IPS-20b (cell line): ENCODE data around the gene ENPEP.
"Not testable (repeated sequence)": the region's sequence is repeated elsewhere in the genome, so short reads cannot be mapped to it uniquely, and the experiment has no call there.

Experiments used
- H3K27ac ChIP-seq: one replicate; pipeline ENCODE4 v1.5.1; 2013; ENCODE audit warnings: low read length
- H3K27me3 ChIP-seq: 2 replicates; pipeline ENCODE4 v1.6.1; 2013; ENCODE audit warnings: mild to moderate bottlenecking, low read length, inconsistent platforms; ENCODE audit not compliant: insufficient read depth
- H3K36me3 ChIP-seq: 2 replicates; pipeline ENCODE4 v1.6.1; 2013; ENCODE audit warnings: low read depth, mild to moderate bottlenecking, inconsistent platforms, low read length, moderate library complexity; ENCODE audit not compliant: insufficient read depth
- H3K4me1 ChIP-seq: 2 replicates; pipeline ENCODE4 v1.6.1; 2013; ENCODE audit warnings: mild to moderate bottlenecking, control low read depth, inconsistent platforms, low read length, moderate library complexity; ENCODE audit not compliant: insufficient read depth
- H3K4me3 ChIP-seq: 2 replicates; pipeline ENCODE4 v1.5.1; 2013; ENCODE audit warnings: mild to moderate bottlenecking, low read length, inconsistent platforms
- H3K9ac ChIP-seq: 2 replicates; pipeline ENCODE4 v1.6.1; 2013; ENCODE audit warnings: low read depth, mild to moderate bottlenecking, inconsistent platforms, low read length, moderate library complexity
- H3K9me3 ChIP-seq: 2 replicates; pipeline ENCODE4 v1.6.1; 2013; ENCODE audit warnings: mild to moderate bottlenecking, low read depth, low read length, inconsistent platforms; ENCODE audit not compliant: insufficient read depth

Gene ENPEP

DNA sequence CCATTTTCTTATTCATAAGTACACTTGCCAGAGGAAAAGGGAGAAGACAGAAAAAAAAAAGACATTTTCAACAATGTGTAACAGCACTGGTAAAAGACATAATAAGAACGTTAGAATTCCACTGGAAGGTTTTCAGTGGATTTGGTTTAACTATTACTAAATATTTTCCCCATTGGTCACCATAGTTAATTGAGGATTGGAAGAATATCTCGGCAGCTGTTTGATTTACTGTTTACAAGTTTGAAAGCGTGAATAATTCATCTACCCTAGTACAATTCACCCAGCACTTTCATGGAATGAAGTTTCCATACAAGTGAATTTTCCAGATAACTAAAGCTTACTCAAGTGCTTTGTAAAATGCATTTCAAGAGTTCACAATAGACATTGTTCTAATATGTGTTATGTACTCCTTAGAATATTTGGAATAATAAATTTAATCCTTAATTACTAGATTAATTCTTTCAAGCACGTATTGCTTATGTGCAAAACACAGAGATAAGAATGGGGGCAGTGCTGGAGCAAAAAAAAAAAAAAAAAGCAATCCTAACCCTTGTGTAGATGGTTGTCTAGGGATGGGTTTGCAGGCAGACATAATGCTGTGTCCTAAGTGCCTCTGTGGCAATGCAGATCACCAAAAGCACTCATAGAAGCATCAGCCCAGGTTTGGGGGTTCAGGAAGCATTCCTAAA is 57.1 kb downstream of the ENPEP start:
- no peak overlapping the region for H3K27ac ChIP-seq
- no peak overlapping the region for H3K4me3 ChIP-seq
- no peaks in the 10 kb centered on the region for H3K36me3 ChIP-seq

DNA sequence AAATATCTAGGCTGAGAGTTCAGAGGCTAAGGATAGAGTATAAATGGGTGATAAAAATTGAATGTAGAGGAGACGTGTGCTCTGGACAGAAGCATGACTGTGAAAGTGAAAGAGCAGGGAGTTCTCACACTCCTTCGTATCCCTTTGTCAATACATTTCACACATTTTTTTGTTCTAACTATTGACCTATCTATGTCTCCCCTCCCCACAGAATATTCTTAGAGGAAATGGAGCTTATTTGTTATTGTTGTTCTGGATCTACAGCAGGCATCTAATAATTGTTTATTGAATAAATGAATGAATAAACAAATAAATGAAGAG is 57.6 kb downstream of the ENPEP start:
- H3K9ac ChIP-seq = no peak overlapping the region
- no peak overlapping the region for H3K4me3 ChIP-seq
- H3K27ac ChIP-seq = no peak overlapping the region
- peaks cover 3% of the 10 kb centered on the region; the same call in 1 of the 2 replicates for H3K4me1 ChIP-seq
- H3K36me3 ChIP-seq = no peaks in the 10 kb centered on the region
- H3K9me3 ChIP-seq = peaks cover 5% of the 10 kb centered on the region; the same call in 1 of the 2 replicates
- no peaks in the 10 kb centered on the region for H3K27me3 ChIP-seq

More for the DNA sequence above, 57.1 kb downstream of the ENPEP start:
- no peak overlapping the region for H3K9ac ChIP-seq
- H3K27me3 ChIP-seq = no peaks in the 10 kb centered on the region
- H3K9me3 ChIP-seq = peaks cover 2% of the 10 kb centered on the region; the same call in 1 of the 2 replicates
- H3K4me1 ChIP-seq = peaks cover 3% of the 10 kb centered on the region; the same call in 1 of the 2 replicates

DNA sequence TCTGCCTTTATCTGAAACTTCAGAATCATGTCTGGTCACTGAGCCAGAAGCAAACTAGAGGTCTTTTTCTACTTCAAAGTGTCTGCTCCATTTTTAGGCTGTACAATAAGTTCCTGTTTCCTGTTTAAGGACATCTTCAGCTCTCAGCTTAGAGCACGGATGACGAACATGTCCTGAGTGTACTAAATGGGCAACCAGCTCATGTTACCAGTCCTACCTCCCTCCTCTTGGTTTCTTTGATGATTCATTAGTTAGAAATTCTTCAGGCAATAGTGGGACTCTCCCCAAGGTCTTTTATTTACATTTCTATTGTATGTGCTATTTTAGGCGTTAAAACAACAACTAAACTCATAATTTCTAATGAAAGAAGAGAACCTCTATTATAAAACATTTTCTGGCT is 58.0 kb downstream of the ENPEP start:
- peaks cover 3% of the 10 kb centered on the region; the same call in 1 of the 2 replicates for H3K4me1 ChIP-seq
- peaks cover 5% of the 10 kb centered on the region; the same call in 1 of the 2 replicates for H3K9me3 ChIP-seq
- H3K27ac ChIP-seq = no peak overlapping the region
- no peak overlapping the region for H3K4me3 ChIP-seq
- H3K27me3 ChIP-seq = no peaks in the 10 kb centered on the region
- H3K9ac ChIP-seq = no peak overlapping the region
- H3K36me3 ChIP-seq = no peaks in the 10 kb centered on the region

DNA sequence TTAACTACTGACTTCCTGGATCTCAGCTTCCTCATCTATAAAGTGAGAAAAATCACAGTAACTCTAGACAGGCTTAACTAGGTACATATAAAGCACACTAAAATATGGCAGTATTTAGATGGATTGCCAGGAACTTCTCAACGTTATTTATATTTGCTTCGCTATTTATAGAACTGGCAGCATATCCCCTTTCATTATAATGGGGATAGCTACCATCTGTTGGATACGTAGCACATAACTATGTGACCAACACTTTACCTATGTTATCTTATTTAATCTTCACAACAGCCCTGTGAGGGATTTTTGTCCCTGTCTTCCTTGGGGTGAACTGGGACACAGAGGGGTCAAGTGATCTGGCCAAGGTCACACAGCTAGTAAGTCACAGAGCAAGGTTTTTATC is 64.6 kb downstream of the ENPEP start:
- Histone ChIP-seq H3K36me3 (no peaks in the 10 kb centered on the region), H3K9me3 (peaks cover 5% of the 10 kb centered on the region; the same call in 1 of the 2 replicates), H3K9ac (no peak overlapping the region), H3K27me3 (no peaks in the 10 kb centered on the region), H3K27ac (no peak overlapping the region), H3K4me1 (no peaks in the 10 kb centered on the region), H3K4me3 (no peak overlapping the region)

DNA sequence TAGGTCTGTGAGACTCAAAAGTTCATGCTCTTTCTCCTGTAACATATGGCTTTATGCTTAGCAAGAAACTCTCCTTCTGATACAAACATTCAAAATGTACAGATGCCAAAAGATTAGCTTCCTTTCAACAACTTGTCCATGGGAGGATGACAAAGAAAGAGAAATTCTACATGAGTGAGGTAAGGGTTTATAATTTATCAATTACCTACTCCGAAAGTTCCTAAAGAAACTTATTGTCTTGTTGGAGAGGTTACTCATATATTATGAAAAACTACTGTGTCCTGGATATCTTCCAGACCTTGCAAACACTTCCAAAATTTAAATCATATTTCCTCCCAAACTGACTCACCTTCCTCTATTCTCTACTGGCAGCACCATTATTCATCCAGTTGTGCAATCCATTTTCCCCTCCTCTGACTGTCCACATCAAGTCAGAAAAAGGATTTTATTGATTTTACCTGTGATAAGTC is 65.1 kb downstream of the ENPEP start:
- H3K4me3 ChIP-seq = no peak overlapping the region
- no peak overlapping the region for H3K9ac ChIP-seq
- H3K9me3 ChIP-seq = peaks cover 5% of the 10 kb centered on the region; the same call in 1 of the 2 replicates
- H3K4me1 ChIP-seq = no peaks in the 10 kb centered on the region
- H3K36me3 ChIP-seq = no peaks in the 10 kb centered on the region
- H3K27ac ChIP-seq = no peak overlapping the region
- H3K27me3 ChIP-seq = no peaks in the 10 kb centered on the region

DNA sequence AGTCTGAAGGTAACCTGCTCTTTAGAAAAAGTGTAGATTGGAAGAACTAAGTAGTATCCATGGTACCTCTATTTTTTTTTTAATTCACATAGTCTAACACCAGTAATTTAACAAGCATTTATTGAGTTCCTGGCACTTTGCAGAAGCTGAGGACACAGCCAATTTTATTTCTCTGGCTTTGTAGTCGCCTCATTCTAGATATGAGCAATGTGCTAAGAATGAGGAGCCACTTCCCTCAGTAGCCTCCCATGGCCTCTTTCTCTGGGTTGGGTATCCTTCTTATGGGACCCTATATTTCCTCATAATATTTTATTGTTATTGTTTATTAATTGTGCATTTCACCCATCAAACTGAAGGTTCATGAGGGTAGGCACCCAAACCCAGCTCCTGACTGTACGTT is 67.6 kb downstream of the ENPEP start:
- Histone ChIP-seq H3K9ac (no peak overlapping the region), H3K36me3 (no peaks in the 10 kb centered on the region), H3K9me3 (no peaks in the 10 kb centered on the region), H3K27ac (no peak overlapping the region), H3K4me1 (no peaks in the 10 kb centered on the region), H3K4me3 (no peak overlapping the region), H3K27me3 (no peaks in the 10 kb centered on the region)

DNA sequence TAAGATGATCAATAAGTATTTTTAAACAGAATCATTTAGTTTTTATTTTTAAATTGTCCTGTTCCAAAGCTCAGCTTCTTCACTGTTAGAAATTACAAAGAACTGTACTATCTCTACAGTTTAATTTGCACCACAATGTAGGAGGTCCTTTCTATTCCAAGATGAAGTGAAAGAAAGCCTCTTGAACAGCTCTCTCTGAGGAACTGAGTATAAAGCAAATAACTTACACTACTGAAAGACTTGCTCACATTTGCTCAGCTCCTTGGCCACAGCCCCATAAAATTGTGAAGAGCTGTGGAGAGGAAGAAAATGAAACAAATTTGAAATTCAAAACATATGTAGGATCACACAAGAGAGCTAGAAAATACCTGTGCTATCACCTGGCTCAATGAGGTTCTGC is 68.6 kb downstream of the ENPEP start:
- H3K4me3 ChIP-seq = no peak overlapping the region
- peaks cover 3% of the 10 kb centered on the region; the same call in 1 of the 2 replicates for H3K4me1 ChIP-seq
- H3K27me3 ChIP-seq = no peaks in the 10 kb centered on the region
- H3K27ac ChIP-seq = no peak overlapping the region
- no peaks in the 10 kb centered on the region for H3K36me3 ChIP-seq
- H3K9ac ChIP-seq = no peak overlapping the region
- no peaks in the 10 kb centered on the region for H3K9me3 ChIP-seq

DNA sequence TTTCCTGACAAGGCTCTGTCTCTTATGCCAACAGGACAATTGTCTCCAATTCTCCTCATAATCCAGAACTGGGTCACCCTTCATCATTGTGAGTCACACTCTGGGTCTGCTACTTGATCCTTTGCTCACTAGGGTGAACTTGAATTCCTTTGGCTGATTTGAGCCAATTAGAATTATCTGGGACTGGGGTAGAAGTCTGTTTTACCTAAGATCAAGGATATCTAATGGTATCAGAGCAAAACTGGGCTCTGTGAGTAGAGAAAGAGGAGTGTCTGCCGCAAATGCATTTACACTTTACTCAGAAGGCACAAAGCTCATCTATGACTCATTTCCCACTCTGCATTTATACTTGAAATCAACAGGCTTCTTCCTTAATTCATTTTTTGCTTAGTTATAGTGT is 74.3 kb downstream of the ENPEP start:
- no peak overlapping the region for H3K4me3 ChIP-seq
- no peaks in the 10 kb centered on the region for H3K9me3 ChIP-seq
- H3K27ac ChIP-seq = no peak overlapping the region
- H3K36me3 ChIP-seq = no peaks in the 10 kb centered on the region
- H3K27me3 ChIP-seq = no peaks in the 10 kb centered on the region
- H3K9ac ChIP-seq = no peak overlapping the region
- peaks cover 3% of the 10 kb centered on the region; the same call in 1 of the 2 replicates for H3K4me1 ChIP-seq

DNA sequence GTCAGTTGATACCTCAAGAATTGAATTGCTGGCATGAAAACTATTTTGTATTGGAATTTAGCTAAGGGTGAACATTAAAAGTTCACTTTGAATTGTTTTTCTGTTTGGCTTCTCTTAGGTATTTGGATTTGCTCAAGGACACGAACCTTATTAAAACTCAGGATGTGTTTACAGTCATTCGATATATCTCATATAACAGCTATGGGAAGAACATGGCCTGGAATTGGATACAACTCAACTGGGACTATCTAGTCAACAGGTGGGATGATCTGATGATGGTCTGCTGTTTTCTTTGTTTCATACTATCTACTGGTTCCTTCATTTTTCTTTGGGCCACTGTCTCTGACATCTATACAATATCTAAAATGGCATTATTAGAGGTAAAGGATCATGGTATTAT is 77.2 kb downstream of the ENPEP start:
- Histone ChIP-seq H3K27me3 (no peaks in the 10 kb centered on the region), H3K36me3 (no peaks in the 10 kb centered on the region), H3K27ac (no peak overlapping the region), H3K4me1 (peaks cover 3% of the 10 kb centered on the region; the same call in 1 of the 2 replicates), H3K9me3 (no peaks in the 10 kb centered on the region), H3K4me3 (no peak overlapping the region), H3K9ac (no peak overlapping the region)

DNA sequence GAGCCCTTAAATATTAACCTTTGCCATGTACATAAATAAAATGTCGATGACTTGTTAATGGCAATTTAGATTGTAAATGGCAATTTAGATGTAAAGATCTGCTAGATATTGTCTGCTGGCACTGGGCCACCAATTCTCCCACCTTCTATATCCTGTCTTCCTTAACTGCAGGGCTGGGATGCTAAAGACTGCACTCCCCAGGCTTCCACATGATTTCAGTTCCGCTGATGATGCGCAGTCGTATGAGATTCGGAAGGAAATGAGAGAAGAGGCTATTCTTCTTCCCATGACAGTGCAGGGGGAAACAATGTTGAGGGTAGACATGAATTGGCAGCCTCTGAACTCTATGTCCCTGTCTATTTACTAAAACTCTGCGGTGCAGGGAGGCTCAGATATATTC is 91.3 kb downstream of the ENPEP start:
- H3K4me3 ChIP-seq = no peak overlapping the region
- no peak overlapping the region for H3K9ac ChIP-seq
- H3K27ac ChIP-seq = no peak overlapping the region
- H3K36me3 ChIP-seq = no peaks in the 10 kb centered on the region
- H3K9me3 ChIP-seq = no peaks in the 10 kb centered on the region
- no peaks in the 10 kb centered on the region for H3K4me1 ChIP-seq
- H3K27me3 ChIP-seq = no peaks in the 10 kb centered on the region

DNA sequence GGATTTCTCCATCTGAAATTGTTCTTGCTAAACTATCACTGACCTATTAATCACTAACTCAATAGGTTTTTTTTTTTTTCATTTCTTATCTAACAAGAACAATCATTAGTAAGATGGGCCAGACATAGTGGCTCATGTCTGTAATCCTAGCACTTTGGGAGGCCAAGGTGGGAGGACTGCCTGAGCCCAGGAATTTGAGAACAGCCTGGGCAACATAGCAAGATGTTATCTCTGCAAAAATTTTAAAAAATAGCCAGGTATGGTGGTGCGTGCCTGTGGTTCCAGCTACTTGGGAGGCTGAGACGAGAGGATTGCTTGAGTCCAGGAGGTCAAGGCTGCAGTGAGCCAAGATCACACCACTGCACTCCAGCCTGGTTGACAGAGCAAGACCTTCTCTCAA is 100.7 kb downstream of the ENPEP start:
- not testable (repeated sequence) for H3K4me1 ChIP-seq, H3K36me3 ChIP-seq, H3K9ac ChIP-seq, H3K27me3 ChIP-seq, H3K9me3 ChIP-seq, H3K4me3 ChIP-seq, H3K27ac ChIP-seq

DNA sequence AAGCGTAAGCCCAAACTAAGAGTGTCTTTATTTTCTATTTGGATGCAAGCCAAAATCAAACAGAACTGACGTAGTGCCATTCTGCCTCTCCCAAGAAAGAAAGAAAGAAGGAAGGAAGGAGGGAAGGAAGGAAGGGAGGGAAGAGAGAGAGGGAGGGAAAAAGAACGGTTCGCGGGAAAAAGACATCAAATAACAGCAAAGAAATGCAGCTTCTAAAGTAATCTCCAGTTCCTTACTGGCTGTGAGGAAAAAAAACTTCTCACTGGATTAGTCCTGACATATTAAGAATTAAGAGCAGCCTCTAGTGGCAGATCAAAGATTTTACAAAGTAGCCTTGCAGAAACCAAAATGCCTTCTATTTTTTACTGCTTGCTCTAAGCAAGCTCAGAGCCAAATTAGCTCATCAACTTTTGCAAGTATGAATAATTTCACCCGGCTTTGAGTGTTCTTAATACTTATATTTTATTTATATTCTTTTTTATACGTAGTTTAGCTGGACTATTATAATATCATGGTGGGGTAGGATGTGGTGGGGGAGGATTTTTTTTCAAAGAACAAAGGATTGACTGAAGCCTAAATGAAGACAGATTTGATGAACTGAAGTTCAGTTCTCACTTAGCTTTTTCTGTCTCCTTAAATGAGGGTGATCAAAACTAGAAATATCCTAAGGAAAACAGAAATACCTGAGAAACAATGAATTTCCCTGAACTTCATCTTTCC is 110.3 kb downstream of the ENPEP start:
- Histone ChIP-seq H3K9ac (no peak overlapping the region), H3K9me3 (no peaks in the 10 kb centered on the region), H3K27me3 (no peaks in the 10 kb centered on the region), H3K4me3 (no peak overlapping the region), H3K36me3 (no peaks in the 10 kb centered on the region), H3K27ac (no peak overlapping the region), H3K4me1 (no peaks in the 10 kb centered on the region)
